ENCODE measurements around the gene ADGRG7.
A peak's percentile ranks its signal among the peaks of the same experiment; 100 is the strongest.

ADGRG7 gene

GRCh38 chr3:100609305-100609704 lies at the start of gene ADGRG7:
Gene ADGRG7 (plus strand): TSS chr3:100609601. CDS start chr3:100609857, 256 bp downstream.
- Histone ChIP-seq H3K4me3 (ENCODE audit: insufficient read length, low read depth) (no peak within 1 kb of the TSS), H3K9me3 (ENCODE audit: insufficient read depth, low read length) (no peaks in the 10 kb centered on the region), H3K27me3 (ENCODE audit: insufficient read depth, insufficient read length) (no peaks in the 10 kb centered on the region), H3K9ac (ENCODE audit: insufficient read length, low read depth) (no peak within 1 kb of the TSS), H3K36me3 (ENCODE audit: insufficient read depth, insufficient read length, low read length) (no peaks in the 10 kb centered on the region), H3K4me1 (ENCODE audit: insufficient read depth, insufficient read length) (no peaks in the 10 kb centered on the region)
- TF ChIP-seq ZNF274 (IDR thresholded peaks at IDR 0.05; ENCODE audit: low read depth, low read length) = no peak
- TF ChIP-seq YY1 (IDR thresholded peaks at IDR 0.05; ENCODE audit: insufficient read depth, insufficient read length) = no peak
- no peak for DNase-seq (ENCODE audit: low read depth, low spot score)

- no peaks in the 10 kb centered on the region for H3K9me3 ChIP-seq (ENCODE audit: insufficient read depth, low read length)
- H3K4me1 ChIP-seq (ENCODE audit: insufficient read depth, insufficient read length) = no peaks in the 10 kb centered on the region
- H3K36me3 ChIP-seq (ENCODE audit: insufficient read depth, insufficient read length, low read length) = no peaks in the 10 kb centered on the region
- TF ChIP-seq YY1 (IDR thresholded peaks at IDR 0.05; ENCODE audit: insufficient read depth, insufficient read length) (no peak), ZNF274 (IDR thresholded peaks at IDR 0.05; ENCODE audit: low read depth, low read length) (no peak), SUZ12 (IDR thresholded peaks at IDR 0.05; ENCODE audit: extremely low read depth, insufficient read depth, insufficient read length) (no peak)
- no peak overlapping the region for H3K4me3 ChIP-seq (ENCODE audit: insufficient read length, low read depth)
- H3K27me3 ChIP-seq (ENCODE audit: insufficient read depth, insufficient read length) = no peaks in the 10 kb centered on the region
- no peak for DNase-seq (ENCODE audit: low read depth, low spot score)
- H3K9ac ChIP-seq (ENCODE audit: insufficient read length, low read depth) = no peak overlapping the region
Observed at GRCh38 chr3:100560426-100560825, 49.0 kb upstream of the ADGRG7 start.

- Histone ChIP-seq H3K9me3 (ENCODE audit: insufficient read depth, low read length) (no peaks in the 10 kb centered on the region), H3K9ac (ENCODE audit: insufficient read length, low read depth) (no peak overlapping the region), H3K4me3 (ENCODE audit: insufficient read length, low read depth) (no peak overlapping the region), H3K36me3 (ENCODE audit: insufficient read depth, insufficient read length, low read length) (no peaks in the 10 kb centered on the region), H3K4me1 (ENCODE audit: insufficient read depth, insufficient read length) (no peaks in the 10 kb centered on the region), H3K27me3 (ENCODE audit: insufficient read depth, insufficient read length) (no peaks in the 10 kb centered on the region)
- TF ChIP-seq ZNF274 (IDR thresholded peaks at IDR 0.05; ENCODE audit: low read depth, low read length) = no peak
- no peak for TF ChIP-seq YY1 (IDR thresholded peaks at IDR 0.05; ENCODE audit: insufficient read depth, insufficient read length)
- TF ChIP-seq SUZ12 (IDR thresholded peaks at IDR 0.05; ENCODE audit: extremely low read depth, insufficient read depth, insufficient read length) = no peak
- peak; percentile 57 for DNase-seq (ENCODE audit: low read depth, low spot score)
Observed at GRCh38 chr3:100561459-100562158, 47.8 kb upstream of the ADGRG7 start.

- Histone ChIP-seq H3K9ac (ENCODE audit: insufficient read length, low read depth) (no peak overlapping the region), H3K4me3 (ENCODE audit: insufficient read length, low read depth) (no peak overlapping the region), H3K4me1 (ENCODE audit: insufficient read depth, insufficient read length) (no peaks in the 10 kb centered on the region), H3K36me3 (ENCODE audit: insufficient read depth, insufficient read length, low read length) (no peaks in the 10 kb centered on the region), H3K9me3 (ENCODE audit: insufficient read depth, low read length) (no peaks in the 10 kb centered on the region), H3K27me3 (ENCODE audit: insufficient read depth, insufficient read length) (no peaks in the 10 kb centered on the region)
- no peak for DNase-seq (ENCODE audit: low read depth, low spot score)
- TF ChIP-seq SUZ12 (IDR thresholded peaks at IDR 0.05; ENCODE audit: extremely low read depth, insufficient read depth, insufficient read length) = no peak
- no peak for TF ChIP-seq YY1 (IDR thresholded peaks at IDR 0.05; ENCODE audit: insufficient read depth, insufficient read length)
Observed at GRCh38 chr3:100562224-100562857, 47.1 kb upstream of the ADGRG7 start.

GRCh38 chr3:100563228-100563627 lies 46.2 kb upstream of the ADGRG7 start:
- H3K9ac ChIP-seq (ENCODE audit: insufficient read length, low read depth) = no peak overlapping the region
- DNase-seq (ENCODE audit: low read depth, low spot score) = no peak
- no peak overlapping the region for H3K4me3 ChIP-seq (ENCODE audit: insufficient read length, low read depth)
- no peaks in the 10 kb centered on the region for H3K9me3 ChIP-seq (ENCODE audit: insufficient read depth, low read length)
- no peaks in the 10 kb centered on the region for H3K36me3 ChIP-seq (ENCODE audit: insufficient read depth, insufficient read length, low read length)
- TF ChIP-seq YY1 (IDR thresholded peaks at IDR 0.05; ENCODE audit: insufficient read depth, insufficient read length) (no peak), SUZ12 (IDR thresholded peaks at IDR 0.05; ENCODE audit: extremely low read depth, insufficient read depth, insufficient read length) (no peak), ZNF274 (IDR thresholded peaks at IDR 0.05; ENCODE audit: low read depth, low read length) (no peak)
- no peaks in the 10 kb centered on the region for H3K4me1 ChIP-seq (ENCODE audit: insufficient read depth, insufficient read length)
- H3K27me3 ChIP-seq (ENCODE audit: insufficient read depth, insufficient read length) = no peaks in the 10 kb centered on the region

- DNase-seq (ENCODE audit: low read depth, low spot score) = no peak
- Histone ChIP-seq H3K27me3 (ENCODE audit: insufficient read depth, insufficient read length) (no peaks in the 10 kb centered on the region), H3K36me3 (ENCODE audit: insufficient read depth, insufficient read length, low read length) (no peaks in the 10 kb centered on the region), H3K4me1 (ENCODE audit: insufficient read depth, insufficient read length) (no peaks in the 10 kb centered on the region), H3K4me3 (ENCODE audit: insufficient read length, low read depth) (no peak overlapping the region), H3K9ac (ENCODE audit: insufficient read length, low read depth) (no peak overlapping the region), H3K9me3 (ENCODE audit: insufficient read depth, low read length) (no peaks in the 10 kb centered on the region)
- TF ChIP-seq SUZ12 (IDR thresholded peaks at IDR 0.05; ENCODE audit: extremely low read depth, insufficient read depth, insufficient read length) = no peak
- TF ChIP-seq ZNF274 (IDR thresholded peaks at IDR 0.05; ENCODE audit: low read depth, low read length) = no peak
- TF ChIP-seq YY1 (IDR thresholded peaks at IDR 0.05; ENCODE audit: insufficient read depth, insufficient read length) = no peak
Observed at GRCh38 chr3:100563652-100564211, 45.7 kb upstream of the ADGRG7 start.

- Histone ChIP-seq H3K9ac (ENCODE audit: insufficient read length, low read depth) (no peak overlapping the region), H3K36me3 (ENCODE audit: insufficient read depth, insufficient read length, low read length) (no peaks in the 10 kb centered on the region), H3K4me1 (ENCODE audit: insufficient read depth, insufficient read length) (no peaks in the 10 kb centered on the region), H3K4me3 (ENCODE audit: insufficient read length, low read depth) (no peak overlapping the region), H3K9me3 (ENCODE audit: insufficient read depth, low read length) (no peaks in the 10 kb centered on the region), H3K27me3 (ENCODE audit: insufficient read depth, insufficient read length) (no peaks in the 10 kb centered on the region)
- TF ChIP-seq YY1 (IDR thresholded peaks at IDR 0.05; ENCODE audit: insufficient read depth, insufficient read length) = no peak
- DNase-seq (ENCODE audit: low read depth, low spot score) = no peak
Observed at GRCh38 chr3:100570811-100571210, 38.6 kb upstream of the ADGRG7 start.

All from NT2/D1 (cell line).